Renal pelvis (tissue), 4 donors: ENCODE results near the gene PFKFB1. TPM values are rescaled to one million over a fixed set of nuclear protein-coding genes. Genes with fewer than 3 reads are reported as not detected.
"Not testable (repeated sequence)": the region's sequence is repeated elsewhere in the genome, so short reads cannot be mapped to it uniquely, and the experiment has no call there.

Experiments
- DNase-seq: peaks from one replicate; pipeline ENCODE4 v3.0.0-alpha.2; 2013
- polyA plus RNA-seq, 3 donors: library from polyadenylated mRNA; unstranded; fragments of 120-200 nt; gene quantifications; one replicate each; pipeline ENCODE4 v1.2.1, GENCODE V29; 2013; ENCODE audit not compliant: insufficient read length in 3 of 3

PFKFB1 gene
- polyA plus RNA-seq, 3 donors, result 0.51 to 0.65 (median 0.61) TPM

DNA sequence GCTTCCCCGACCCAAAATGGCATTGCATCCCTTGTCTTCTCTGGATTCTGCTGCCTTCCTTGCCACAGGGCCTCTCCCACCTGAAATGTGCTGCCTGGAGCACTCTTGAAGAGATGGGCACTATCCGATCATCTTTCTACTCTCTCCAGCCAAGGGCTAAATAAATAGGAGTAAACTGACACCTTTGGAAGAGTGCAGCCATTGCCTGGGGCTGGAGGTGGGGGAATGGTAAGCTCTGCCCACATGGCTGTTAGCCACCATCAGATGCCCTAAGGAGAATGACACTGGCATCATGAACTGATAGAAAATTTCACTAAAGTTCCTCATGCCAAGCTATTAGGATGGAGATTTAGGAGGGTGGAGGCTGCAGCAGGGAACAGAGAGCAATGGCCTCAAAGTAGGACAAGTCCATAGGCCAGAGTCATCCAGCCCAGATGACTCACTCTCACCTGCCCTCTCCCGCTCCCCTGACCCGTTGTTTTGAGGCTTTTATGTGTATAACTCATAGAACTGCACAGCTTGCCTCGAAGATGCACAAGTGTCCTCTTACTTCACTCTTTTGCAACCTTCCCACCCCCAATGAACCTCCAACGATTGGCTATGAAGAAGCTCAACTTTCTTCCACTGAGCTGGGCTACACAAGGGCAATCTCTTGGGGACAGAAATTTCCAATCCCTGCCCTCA, 822 bp upstream of the PFKFB1 start:
- DNase-seq, result no peak

DNA sequence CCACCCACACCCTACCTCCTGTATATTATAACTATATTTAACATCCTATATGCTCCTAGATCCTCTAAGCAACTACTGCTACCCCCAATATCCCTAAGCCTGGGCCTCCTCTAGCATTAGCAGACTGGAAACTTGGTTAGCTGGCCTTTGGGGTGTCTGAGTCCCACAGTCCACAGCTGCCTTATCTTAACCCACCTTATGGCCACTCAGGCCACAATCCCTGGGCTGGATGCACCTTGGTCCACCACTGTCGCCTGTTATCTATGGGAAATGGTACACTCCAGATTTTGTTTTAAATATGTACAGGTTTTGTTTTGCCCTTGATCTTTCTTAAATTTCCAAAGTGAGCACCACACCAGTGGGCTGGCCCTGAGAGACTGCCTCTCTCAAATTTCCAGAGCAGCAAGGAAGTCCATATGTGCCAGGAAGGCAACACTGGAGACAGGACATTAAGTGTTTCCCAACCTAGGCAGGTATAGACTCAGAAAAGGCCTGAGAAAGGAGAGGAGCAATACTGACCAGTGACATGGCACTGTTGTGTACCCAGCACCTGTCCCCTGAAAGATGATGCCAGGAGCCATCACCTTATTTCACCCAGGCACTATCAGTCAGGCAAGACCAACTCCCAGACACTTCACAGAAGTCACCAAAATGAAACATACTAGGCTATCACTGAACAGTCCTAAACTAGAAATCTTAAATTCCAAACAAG, 921 bp downstream of the PFKFB1 start:
- DNase-seq, result no peak

DNA sequence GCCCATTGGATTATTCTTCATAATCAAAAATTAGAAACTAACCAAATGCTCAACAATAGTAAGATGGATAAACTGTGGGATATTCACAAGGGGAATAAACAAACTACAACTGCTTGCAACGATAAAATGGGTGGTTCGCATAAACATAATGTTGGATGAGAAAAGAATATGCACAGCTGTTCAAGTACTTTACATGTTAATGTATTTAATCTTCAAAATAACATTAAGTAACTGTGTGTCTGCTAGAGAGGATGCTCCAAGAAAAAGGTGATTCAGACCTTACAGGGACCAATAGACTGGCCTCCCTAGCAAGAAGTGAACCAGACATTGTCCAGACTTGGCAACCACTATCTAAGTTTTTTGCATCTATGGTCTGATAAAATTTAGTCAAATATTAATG, 2.3 kb downstream of the PFKFB1 start:
- no peak for DNase-seq

DNA sequence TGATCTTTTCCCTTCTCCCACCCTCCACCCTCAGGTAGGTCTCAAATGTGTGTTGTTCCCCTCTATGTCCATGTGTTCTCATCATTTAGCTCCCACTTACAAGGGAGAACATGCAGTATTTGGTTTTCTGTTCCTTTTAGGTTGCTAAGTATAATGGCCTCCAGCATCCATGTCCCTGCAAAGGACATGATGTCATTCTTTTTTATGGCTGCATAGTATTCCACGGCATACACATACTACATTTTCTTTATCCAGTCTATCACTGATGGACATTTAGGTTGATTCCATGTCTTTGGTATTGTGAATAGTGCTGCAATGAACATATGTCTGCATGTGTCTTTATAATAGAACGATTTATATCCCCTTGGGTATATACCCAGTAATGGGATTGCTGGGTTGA, 10.7 kb downstream of the PFKFB1 start:
- not testable (repeated sequence) for DNase-seq

DNA sequence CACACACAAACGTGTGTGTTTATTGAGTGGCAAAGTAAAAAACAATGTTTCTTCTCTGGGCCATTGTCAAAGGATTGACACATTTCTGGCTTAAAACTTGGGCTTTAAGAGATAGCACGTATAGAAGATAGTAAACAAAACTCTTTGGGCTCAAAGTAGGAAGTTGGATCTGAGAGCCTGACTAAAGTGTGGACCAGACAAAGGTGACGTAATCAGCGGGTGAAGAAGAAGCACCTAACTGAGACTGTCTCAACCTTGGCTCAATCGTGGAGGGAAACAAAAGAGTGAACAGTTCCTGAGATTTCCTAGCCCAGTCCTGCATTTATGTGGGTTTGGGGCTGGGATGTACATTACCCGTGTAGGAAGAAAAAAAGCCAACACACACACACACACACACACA, 13.7 kb downstream of the PFKFB1 start:
- DNase-seq, result no peak

DNA sequence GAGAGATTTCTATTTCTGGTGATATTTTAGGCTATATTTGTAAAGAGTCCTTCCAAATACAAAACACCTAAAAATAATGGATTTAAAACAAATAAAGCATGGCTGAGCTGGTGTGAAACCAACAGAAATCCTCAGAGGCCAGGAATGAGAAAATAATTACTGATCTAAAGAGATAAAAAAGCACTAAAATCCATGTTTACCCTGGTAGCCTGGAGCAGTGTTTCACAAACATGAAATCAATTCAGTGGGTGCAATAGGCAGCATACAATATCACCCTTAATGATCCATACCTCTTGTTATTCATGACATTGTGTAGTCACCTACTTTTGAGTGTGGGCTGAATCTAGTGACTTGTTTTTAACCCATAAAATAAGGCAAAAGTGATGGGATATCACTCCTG, 14.6 kb downstream of the PFKFB1 start:
- DNase-seq, result no peak

DNA sequence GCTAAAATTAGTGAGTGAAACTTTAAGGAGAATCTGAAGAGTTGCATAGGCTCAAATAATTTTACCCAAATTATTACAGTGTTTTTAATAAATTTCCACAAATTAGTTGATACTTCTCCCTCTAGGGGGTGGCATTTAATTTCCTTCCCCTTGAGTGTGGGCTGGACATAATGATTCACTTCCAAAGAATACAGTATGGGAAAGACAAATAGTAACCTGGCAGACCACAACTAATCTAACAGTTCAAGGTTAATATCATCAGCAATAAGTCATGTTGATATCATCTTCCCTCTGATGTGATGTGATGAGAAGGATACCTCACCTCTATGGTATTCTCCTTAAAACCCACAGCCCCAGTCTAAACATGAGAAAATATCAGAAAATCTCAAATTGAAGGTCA, 15.5 kb downstream of the PFKFB1 start:
- DNase-seq, result no peak

DNA sequence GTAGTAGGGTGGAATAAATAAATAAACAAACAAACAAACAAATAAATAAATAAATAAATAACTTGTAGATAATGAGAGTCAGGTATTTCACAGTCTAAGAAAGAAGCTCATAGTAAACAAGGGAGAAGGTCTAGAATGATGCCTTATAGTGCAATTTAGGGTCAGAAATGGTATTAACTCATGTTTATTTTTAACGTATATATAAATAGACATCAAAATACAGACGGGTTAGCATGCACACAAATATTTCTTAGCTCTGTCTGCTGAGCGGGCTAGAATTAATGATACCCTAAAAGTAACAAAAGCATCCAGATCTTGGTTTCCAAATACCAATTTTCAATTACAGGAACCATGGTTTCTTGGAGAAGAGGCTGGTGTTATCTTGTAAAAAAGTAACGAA, 16.6 kb downstream of the PFKFB1 start:
- DNase-seq, result no peak

DNA sequence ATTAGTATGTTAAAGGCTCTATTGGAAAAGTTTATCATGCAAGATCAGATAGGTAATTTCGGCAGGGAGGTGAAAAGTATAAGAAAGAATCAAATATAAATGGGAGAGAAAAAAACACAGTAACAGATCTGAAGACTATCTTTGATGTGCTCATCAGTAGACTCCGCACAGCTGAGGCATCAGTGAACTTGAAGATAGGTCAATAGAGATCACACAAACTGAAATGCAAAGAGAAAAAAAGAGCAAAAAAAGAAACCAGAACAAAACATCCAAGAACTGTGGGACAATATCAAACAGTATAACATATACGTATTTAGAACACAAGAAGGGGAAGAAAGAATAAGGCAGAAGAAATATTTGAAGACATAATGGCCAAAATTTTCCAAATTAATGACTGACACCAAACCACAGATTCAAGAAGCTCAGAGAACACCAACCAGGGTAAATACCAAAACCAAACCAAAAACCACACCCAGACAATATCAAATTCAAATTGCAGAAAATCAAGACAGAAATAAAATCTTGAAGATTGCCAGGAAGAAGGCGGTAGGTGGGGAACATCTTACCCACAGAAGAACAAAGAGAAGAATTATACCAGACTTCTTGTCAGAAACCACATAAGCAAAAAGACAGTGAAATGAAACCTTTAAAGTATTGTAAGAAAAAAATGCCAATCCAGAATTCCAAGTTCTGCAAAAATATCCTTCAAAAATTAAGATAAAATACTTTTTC, 29.1 kb downstream of the PFKFB1 start:
- DNase-seq, result no peak

DNA sequence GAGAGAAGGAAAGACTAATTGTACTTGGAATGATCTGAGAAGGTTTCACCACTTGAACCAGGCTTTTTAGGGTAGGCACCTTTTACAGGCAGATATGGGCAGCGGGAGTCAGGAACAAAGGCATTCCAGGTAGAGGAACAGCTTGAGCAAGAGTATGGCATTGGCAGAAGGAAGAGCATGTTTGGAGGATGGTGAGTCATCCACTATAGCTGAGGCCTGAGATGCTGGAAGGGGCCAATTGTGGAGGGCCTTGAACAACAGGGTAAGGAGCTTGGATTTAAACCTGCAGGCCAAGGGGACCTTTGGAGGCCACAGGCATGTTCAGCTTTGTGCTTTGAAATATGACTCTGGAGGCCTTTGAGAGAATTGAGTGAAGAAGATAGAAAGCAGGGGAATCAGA, 32.2 kb downstream of the PFKFB1 start:
- DNase-seq, result no peak

DNA sequence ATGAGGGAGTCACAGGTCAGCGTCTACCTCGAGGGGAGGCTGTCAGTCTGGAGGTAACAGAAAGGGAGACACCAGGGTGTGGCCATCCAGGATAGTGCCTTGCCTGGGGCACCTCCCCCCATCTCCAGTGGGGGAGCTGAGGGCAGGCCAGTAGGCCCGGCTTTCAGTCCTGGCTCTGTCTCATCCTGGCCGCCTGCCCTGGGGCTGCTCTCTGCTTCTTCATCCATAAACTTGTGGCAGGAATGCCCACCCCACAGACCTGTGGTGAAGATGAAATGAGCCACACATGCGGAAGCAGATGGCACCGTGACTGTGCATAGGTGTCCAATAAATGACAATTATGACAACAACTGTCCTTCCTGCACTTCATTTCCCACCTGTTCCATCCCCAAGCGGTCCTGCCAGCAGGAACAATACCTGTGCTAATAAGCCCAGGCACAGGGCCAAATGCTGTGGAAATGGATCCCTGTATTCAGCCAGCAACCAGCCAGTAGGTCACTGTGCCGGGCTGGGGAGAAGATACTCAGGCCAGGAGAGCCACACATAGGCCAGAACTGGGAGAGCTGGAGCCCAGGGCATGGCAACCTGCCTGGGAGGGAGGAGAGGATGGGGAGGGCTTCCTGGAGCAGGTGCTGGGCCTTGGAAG, 43.1 kb downstream of the PFKFB1 start:
- DNase-seq, result no peak

DNA sequence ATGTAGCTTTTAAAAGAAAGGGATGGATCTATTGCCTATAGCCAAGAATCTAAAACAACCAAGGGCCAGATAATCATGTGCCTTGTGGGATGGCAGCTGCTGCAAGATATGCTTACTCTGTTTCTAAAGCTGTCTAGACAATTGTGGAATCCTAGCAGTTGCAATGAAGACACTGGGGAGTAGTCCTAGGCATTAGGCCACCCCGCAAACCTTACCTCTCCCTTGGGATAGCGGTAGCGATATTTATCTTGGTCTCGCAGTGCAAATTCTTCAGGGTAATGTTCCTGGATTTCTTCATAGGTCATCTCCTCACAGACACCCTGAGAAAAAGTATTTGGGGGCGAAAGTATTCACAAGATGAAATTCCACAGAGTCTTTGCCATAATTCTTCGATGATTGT, 48.8 kb downstream of the PFKFB1 start:
- DNase-seq, result no peak

DNA sequence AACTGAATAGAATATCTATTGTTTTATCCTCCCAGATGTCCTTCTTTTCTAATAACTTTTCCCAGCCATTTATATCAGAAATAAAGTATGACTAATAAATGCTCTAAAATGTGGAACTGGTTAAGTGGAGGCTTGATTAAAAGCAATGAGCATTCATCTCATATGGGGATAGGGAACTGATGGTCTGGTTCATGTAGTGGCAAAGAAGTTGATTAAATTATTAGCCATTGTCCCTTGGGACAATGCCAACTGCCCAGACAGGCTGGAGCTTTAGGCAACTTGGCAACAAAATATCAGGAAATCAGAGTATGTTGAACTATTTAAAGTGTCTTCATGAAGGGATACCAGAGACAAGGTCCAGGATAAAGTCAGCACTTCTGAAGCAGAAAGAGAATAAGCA, 49.2 kb downstream of the PFKFB1 start:
- no peak for DNase-seq

DNA sequence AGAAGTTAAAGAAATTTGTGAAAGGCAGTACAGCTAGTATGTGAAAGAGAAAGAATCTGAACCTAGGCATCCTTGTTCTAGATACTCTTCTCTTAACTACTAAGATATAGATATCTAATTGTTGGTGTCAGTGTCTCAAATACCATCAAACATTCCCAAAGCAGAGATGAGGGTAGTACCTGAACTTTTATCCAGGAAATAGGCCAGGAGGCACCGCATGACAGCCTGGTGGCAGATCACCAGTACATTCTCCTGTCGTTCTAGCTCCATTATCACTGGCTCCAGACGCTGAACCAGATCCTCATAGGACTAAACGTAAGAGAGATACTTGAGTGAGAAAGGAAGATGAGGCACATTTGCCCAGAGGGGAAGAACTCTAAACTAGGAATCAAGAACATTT, 56.6 kb downstream of the PFKFB1 start:
- DNase-seq, result no peak

DNA sequence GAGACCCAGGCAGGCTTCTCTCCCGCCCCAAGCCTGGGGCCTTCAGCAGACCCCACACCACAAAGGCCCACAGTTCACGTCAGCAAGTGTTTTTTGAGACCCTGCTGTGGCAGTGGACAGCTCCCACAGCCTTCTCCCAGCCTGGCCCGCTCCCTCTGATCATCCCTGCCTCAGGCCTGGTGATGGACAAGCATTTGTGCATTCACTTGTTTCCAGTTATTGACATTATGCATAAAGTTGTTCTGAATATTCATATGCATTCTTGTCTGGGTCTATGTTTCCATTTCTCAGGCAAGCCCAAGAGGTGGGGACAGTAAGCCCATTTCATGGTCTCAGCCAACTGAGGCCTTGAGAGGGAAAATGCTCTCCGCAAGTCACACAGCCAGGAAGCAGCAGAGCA, 58.7 kb downstream of the PFKFB1 start:
- DNase-seq, result no peak

DNA sequence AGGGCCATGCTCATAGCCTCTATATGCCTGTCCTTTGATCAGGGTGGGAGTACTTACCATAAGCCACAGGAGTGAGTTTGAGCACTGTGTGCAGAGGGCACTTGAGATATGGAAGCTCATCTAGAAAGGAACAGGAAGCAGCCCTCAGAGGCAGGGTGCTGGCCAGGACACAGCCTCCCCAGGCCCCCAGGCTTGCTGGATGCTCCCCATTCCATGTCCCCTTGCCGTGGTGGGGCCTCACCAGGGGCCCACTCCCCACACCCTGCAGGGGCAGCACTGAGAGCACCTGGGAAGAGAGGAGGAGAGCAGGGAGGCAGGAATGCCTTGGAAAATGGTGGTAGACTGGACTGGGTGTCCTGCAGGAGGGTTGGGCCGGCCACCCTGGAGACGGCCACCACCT, 59.1 kb downstream of the PFKFB1 start:
- DNase-seq, result no peak

DNA sequence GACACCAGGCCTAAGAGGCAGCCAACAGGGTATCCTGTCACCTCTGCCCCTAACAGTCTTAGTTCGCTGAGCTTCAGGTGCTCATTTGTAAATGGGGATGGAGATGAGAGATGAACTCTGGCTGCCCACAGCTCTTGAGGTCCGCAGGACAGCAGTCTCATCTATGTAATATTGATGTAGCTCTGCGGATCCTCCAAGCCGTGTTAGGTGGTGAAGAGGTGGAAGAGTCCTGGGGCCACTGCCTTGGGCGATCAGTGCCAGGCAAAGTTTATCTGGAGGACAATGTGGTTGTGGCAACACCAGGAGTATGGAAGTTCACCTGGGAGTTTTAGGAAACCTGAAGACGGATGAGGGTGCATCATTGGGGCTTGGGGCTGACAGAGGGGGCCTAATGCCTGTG, 59.9 kb downstream of the PFKFB1 start:
- DNase-seq, result no peak

DNA sequence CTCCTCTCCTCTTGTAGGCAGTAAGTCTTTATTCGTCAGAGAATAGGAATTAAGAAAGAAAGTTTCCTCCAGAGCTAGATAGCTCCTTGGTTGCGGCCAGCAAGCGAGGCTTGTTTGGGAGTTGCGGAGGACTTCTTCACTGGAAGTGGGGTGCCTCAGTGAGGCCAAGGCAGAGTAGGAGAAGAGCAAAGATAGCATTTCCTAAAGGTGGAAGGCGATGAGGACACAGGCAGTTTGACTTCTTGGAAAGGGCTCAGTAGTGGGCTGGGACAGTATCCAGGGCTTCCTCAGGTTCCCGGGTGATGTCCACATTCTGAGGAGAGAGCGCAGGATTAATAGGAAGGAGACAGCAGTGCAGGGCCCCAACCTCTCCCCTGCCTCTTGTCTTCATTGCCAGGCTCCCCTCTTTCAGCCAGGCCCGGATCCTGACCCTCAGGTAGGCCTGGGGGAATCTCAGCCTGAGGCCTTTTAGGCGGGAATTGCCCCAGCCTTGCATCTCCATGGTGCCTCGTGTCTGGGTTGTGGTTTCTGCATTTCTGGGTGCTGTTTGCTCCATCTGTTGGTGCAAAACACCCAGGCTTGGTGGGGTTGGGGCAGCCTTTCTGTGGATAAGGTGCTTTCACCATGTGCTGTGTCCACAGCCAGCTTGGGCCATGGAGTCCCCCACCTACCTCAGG, 60.7 kb downstream of the PFKFB1 start:
- DNase-seq, result no peak

DNA sequence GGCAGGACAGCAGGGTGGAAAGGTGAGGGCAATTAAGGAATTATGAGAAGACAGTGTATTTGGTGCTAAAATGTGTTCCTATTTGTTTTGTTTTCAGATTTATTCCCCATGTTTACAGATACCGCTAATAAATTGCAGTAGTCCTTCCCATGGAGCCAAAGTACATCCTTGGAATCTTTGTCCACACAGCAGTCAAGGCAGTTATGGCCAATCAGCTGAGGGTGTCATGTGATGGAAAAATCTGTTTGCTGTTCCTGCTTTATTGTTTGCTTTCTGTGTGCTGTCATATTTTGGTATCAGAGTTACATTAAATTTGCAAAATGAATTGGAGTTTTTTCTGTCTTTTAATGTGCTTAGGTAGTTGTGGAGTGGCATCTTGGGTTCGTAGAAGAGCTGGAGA, 62.9 kb downstream of the PFKFB1 start:
- DNase-seq, result no peak

DNA sequence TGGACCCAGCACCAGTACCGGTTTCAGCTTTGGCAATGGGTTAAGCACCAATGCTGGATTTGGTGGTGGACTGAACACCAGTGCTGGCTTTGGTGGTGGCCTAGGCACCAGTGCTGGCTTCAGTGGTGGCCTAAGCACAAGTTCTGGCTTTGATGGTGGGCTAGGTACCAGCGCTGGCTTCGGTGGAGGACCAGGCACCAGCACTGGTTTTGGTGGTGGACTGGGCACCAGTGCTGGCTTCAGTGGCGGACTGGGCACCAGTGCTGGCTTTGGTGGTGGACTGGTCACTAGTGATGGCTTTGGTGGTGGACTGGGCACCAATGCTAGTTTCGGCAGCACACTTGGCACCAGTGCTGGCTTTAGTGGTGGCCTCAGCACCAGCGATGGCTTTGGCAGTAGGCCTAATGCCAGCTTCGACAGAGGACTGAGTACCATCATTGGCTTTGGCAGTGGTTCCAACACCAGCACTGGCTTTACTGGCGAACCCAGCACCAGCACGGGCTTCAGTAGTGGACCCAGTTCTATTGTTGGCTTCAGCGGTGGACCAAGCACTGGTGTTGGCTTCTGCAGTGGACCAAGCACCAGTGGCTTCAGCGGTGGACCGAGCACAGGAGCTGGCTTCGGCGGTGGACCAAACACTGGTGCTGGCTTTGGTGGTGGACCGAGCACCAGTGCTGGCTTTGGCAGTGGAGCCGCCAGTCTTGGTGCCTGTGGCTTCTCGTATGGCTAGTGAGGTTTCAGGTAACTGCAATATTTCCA, 63.5 kb downstream of the PFKFB1 start:
- no peak for DNase-seq

DNA sequence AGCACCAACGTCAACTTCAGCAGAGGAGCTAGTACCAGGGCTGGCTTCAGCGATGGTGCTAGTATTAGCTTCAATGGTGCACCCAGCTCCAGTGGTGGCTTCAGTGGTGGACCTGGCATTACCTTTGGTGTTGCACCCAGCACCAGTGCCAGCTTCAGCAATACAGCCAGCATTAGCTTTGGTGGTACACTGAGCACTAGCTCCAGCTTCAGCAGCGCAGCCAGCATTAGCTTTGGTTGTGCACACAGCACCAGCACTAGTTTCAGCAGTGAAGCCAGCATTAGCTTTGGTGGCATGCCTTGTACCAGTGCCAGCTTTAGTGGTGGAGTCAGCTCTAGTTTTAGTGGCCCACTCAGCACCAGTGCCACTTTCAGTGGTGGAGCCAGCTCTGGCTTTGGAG, 65.1 kb downstream of the PFKFB1 start:
- DNase-seq, result no peak
